GM20000 (cell line): ENCODE data around the gene TNKS2.

Experiments
- DNase-seq: peaks from one replicate; pipeline ENCODE4 v3.0.0; 2012; ENCODE audit warnings: low spot score
- CTCF ChIP-seq: IDR thresholded peaks from 2 replicates; pipeline ENCODE4 v1.5.1; 2012; ENCODE audit warnings: mild to moderate bottlenecking, control low read depth; ENCODE audit errors: extremely low read depth, missing control alignments

Gene TNKS2

GRCh38 chr10:91824076-91824475 lies 25.9 kb downstream of the TNKS2 start:
- no peak for TF ChIP-seq CTCF
- DNase-seq, result no peak

DNA sequence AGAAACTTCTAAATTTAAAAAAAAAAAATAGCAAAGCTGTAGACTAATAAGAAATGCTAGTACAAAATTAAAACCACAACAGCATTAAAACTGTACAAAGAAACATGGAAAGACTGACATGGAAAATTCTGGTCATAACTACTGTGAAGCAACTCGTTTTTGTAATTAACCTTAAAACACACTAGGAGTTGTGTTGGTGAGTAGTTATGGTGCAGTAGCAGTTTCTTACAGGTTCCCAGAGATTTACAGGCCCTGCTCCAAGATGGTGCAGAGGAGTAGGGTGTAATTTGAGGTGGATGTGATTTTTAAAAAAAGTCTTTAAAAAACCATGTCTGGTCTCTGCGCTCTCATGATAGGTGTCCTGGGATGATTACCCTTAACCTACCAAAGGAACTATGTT lies 31.0 kb downstream of the TNKS2 start:
- TF ChIP-seq CTCF, result no peak
- DNase-seq, result no peak

DNA sequence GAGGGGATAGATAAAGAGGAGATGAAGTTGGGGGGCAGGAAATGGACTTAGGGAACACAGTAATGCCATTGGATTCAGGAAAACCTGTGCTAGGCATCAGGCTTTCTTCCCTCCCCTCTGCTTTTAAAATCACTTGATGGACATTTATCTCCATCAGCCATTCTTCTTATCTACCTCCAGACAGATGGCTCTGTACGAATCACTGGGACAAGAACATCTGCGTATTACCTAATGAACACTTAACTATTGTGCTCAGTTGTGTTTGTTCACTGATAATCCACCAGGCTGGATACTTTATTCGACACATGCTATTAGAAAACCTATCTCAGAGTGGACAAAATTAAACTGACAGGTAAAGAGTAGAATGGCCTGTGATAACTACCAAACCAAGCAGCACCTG lies 40.0 kb downstream of the TNKS2 start:
- TF ChIP-seq CTCF, result no peak
- DNase-seq, result no peak

DNA sequence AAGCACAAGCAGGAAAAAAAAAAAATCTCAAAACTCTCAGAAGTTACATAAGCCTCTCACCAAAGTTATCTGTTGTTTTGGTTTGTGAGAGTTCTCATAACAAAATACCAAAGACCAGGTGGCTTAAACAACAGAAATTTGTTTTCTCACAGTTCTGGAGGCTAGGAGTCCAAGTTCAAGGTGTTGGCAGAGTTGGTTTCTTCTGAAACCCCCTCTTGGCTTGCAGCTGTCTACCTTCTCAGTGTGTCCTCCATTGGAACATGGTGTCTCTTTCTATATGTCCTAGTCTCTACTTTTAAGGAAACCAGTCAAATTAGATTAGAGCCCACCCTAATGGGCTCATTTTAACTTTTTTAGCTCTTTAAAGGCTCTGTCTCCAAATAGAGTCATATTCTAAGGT lies 44.9 kb downstream of the TNKS2 start:
- no peak for TF ChIP-seq CTCF
- DNase-seq, result no peak

DNA sequence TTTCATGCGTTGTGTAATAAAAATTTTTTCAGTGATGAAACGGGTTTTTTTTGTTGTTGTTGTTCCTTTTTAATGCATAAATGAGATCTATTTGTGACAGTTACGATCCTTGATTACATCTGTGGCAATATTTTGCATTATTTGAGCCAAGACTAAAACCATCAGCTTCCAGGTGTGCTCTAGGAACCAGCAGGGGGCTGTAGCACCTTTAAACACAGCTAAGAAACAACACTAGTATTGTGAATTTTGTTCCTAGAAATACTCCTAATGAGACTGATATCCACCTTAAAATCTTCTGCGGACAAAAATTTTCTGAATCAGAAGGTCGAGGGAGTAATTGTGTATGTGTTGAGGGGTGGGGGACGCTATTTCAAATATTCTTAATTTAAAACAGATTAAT lies 58.4 kb downstream of the TNKS2 start:
- no peak for TF ChIP-seq CTCF
- no peak for DNase-seq

GRCh38 chr10:91860885-91861284 lies 62.7 kb downstream of the TNKS2 start:
- TF ChIP-seq CTCF, result no peak
- DNase-seq, result no peak

DNA sequence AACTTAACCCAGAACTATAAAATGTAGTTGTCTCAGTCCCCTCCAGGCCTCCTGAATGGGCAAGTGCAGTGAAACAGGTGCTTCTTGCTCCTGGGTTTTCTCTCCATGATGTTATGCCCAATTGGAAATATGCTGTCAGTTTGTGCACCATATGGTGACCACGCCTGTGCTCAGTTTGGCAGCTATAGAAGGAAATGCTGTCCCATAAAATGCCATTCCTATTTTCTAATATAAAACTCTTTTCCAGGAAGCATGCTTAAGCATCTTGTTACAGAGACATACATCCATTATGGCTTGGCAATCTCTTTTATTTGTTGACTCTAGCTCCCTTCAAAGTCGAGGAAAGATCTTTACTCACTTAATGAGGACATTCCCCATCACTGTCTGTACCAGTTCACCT lies 65.9 kb downstream of the TNKS2 start:
- TF ChIP-seq CTCF, result no peak
- no peak for DNase-seq
